Measurements from ENCODE around the gene COX6A2. TPM values are rescaled to one million over a fixed set of nuclear protein-coding genes. Genes with fewer than 3 reads are reported as not detected.
A peak's percentile ranks its signal among the peaks of the same experiment; 100 is the strongest.

COX6A2 gene
- total and polyA plus RNA-seq, 12 donors, result 2.8 to 5.2 TPM; not detected in 10

GRCh38 chr16:31461921-31462804 is 34.0 kb upstream of the COX6A2 start:
- WGBS, 4 donors, result 82 to 90% (median 85%) methylated on average over 2 to 35 of the region's 35 CpGs
- H3K9me3 ChIP-seq (replicated peaks in 1 of 3), result no peaks in the 10 kb centered on the region
- peak in 6 of 7 donors; percentile 53 to 77 (median 68) for DNase-seq
- TF ChIP-seq CTCF (IDR thresholded peaks at IDR 0.05) (no peak), POLR2A (IDR thresholded peaks at IDR 0.05) (no peak)
- no peaks in the 10 kb centered on the region for H3K27me3 ChIP-seq
- peak overlapping the region in 2 of 5 donors; percentile 30 to 48 for H3K27ac ChIP-seq
- no peak overlapping the region for H3K4me3 ChIP-seq
- H3K4me1 ChIP-seq (replicated peaks in 1 of 2), result peaks cover 16 to 21% of the 10 kb centered on the region in 2 donors
- peaks cover 0 to 47% of the 10 kb centered on the region in 2 donors for H3K36me3 ChIP-seq (replicated peaks in 1 of 2)
- intact Hi-C loops (cut with DNase I), result no loop called here

GRCh38 chr16:31461201-31461920 is 33.2 kb upstream of the COX6A2 start:
- Histone ChIP-seq H3K27me3 (no peaks in the 10 kb centered on the region), H3K9me3 (replicated peaks in 1 of 3) (no peaks in the 10 kb centered on the region), H3K4me1 (replicated peaks in 1 of 2) (peaks cover 24 to 29% of the 10 kb centered on the region in 2 donors), H3K27ac (peak overlapping the region in 2 of 5 donors; percentile 30 to 48), H3K36me3 (replicated peaks in 1 of 2) (peaks cover 0 to 45% of the 10 kb centered on the region in 2 donors), H3K4me3 (no peak overlapping the region)
- no peak for TF ChIP-seq POLR2A (IDR thresholded peaks at IDR 0.05)
- TF ChIP-seq CTCF (IDR thresholded peaks at IDR 0.05), result no peak
- intact Hi-C loops (cut with DNase I), result no loop called here
- DNase-seq, result peak in 2 of 7 donors; percentile 2 to 51
- WGBS, 4 donors, result 87 to 91% (median 88%) methylated on average over 7 to 10 of the region's 10 CpGs

- peaks cover 0 to 38% of the 10 kb centered on the region in 2 donors for H3K36me3 ChIP-seq (replicated peaks in 1 of 2)
- H3K9me3 ChIP-seq (replicated peaks in 1 of 3), result no peaks in the 10 kb centered on the region
- H3K27ac ChIP-seq, result peak overlapping the region in 4 of 5 donors; percentile 70 to 100 (median 98)
- peaks cover 24 to 37% of the 10 kb centered on the region in 2 donors for H3K4me1 ChIP-seq (replicated peaks in 1 of 2)
- intact Hi-C loops (cut with DNase I), result no loop called here
- 43 to 60% (median 55%) methylated on average over 8 of the region's 8 CpGs for WGBS, 4 donors
- H3K4me3 ChIP-seq, result peak overlapping the region in 1 of 4 donors; percentile 90
- DNase-seq, result peak in 2 of 7 donors; percentile 23 to 63
- TF ChIP-seq CTCF (IDR thresholded peaks at IDR 0.05) (peak; percentile 39 to 59 (median 48)), POLR2A (IDR thresholded peaks at IDR 0.05) (no peak)
- H3K27me3 ChIP-seq, result no peaks in the 10 kb centered on the region
These were observed 32.4 kb upstream of the COX6A2 start for GRCh38 chr16:31460582-31461002.

All from adrenal gland (tissue), 12 donors.